K562 (cell line): ENCODE results near the gene PPP4R4.

Experiments used
- ATF3 ChIP-seq, 2 experiments: fragments of 450-650 bp in 1 of 2; sonication (generic) in 1 of 2; formaldehyde crosslinking in 1 of 2; IDR thresholded peaks in 1 of 2; conservative IDR thresholded peaks in 1 of 2; 2 replicates each; pipeline versions ENCODE4 v1.6.1 to v1.8.1; 2016 to 2023; ENCODE audit warnings: mild to moderate bottlenecking in 2 of 2, moderate library complexity in 2 of 2, inconsistent platforms in 1 of 2, missing genetic modification reagents in 1 of 2
- CTCF ChIP-seq, 3 experiments: IDR thresholded peaks in 2 of 3; conservative IDR thresholded peaks in 1 of 3; 2 replicates each; pipeline ENCODE4 v1.5.1; 2011 to 2012; ENCODE audit warnings: low read length in 3 of 3, mild to moderate bottlenecking in 3 of 3, control low read depth in 2 of 3, improper control_type of control experiment in 1 of 3, inconsistent platforms in 1 of 3, low read depth in 1 of 3, mixed read lengths in 1 of 3, moderate library complexity in 1 of 3; ENCODE audit not compliant: insufficient read depth in 2 of 3
- POLR2AphosphoS5 ChIP-seq: IDR thresholded peaks from 2 replicates; pipeline ENCODE4 v1.6.1; 2011; ENCODE audit warnings: mild to moderate bottlenecking, low read depth, low read length, moderate library complexity; ENCODE audit not compliant: control insufficient read depth, insufficient read depth
- THRA ChIP-seq: fragments of 450-650 bp; IDR thresholded peaks from 2 replicates; pipeline ENCODE4 v1.6.1; 2017; ENCODE audit warnings: mild to moderate bottlenecking, moderate library complexity
- ZNF232 ChIP-seq: sonication (generic); formaldehyde crosslinking; IDR thresholded peaks from 2 replicates; pipeline ENCODE4 v1.8.0; 2022; ENCODE audit warnings: mild to moderate bottlenecking, missing genetic modification reagents
- ZNF561 ChIP-seq: fragments of 450-650 bp; formaldehyde crosslinking; conservative IDR thresholded peaks from 2 replicates; pipeline ENCODE4 v1.4.0; 2020; ENCODE audit warnings: mild to moderate bottlenecking, moderate library complexity
- ZNF830 ChIP-seq: fragments of 250-450 bp; sonication (Bioruptor Pico); IDR thresholded peaks from 2 replicates; pipeline ENCODE4 v1.5.0; 2021; ENCODE audit warnings: mild to moderate bottlenecking

GRCh38 chr14:94126800-94127199, 47.3 kb upstream of the PPP4R4 start:
- TF ChIP-seq ATF3 (IDR thresholded peaks at IDR 0.05) (no peak), ATF3 (CRISPR knock-in tag; conservative IDR thresholded peaks at IDR 0.05) (no peak), ZNF830 (CRISPR knock-in tag) (no peak), ZNF561 (CRISPR knock-in tag) (no peak), CTCF (IDR thresholded peaks at IDR 0.05 in 2 of 3, conservative IDR thresholded peaks at IDR 0.05 in 1 of 3; ENCODE audit: insufficient read depth in 2 of 3, low read depth in 1 of 3, low read length in 3 of 3) (no peak), ZNF232 (CRISPR knock-in tag) (no peak), POLR2AphosphoS5 (no peak), THRA (no peak)
